HG03342 (cell line): Measurements from ENCODE around the gene NEK11.

Experiments
- ATAC-seq: cut with Tn5 transposase; IDR thresholded peaks from one replicate; pipeline ENCODE4 v1.9.1; 2021; ENCODE audit warnings: mild to moderate bottlenecking, moderate library complexity; ENCODE audit not compliant: unreplicated experiment

NEK11 gene

GRCh38 chr3:131026321-131027151 is at the start of gene NEK11, which contains the start of gene ASTE1:
Gene NEK11, plus strand, starts transcription at chr3:131026877. Its CDS starts 2,832 bp downstream, at chr3:131029709.
Gene ASTE1, minus strand, starts transcription at chr3:131026825. Its CDS starts 1,519 bp downstream, at chr3:131025306.
- ATAC-seq, result peak; percentile 98

GRCh38 chr3:130979117-130979516 is 47.6 kb upstream of the NEK11 start:
- ATAC-seq, result no peak

GRCh38 chr3:130981469-130981868 is 45.2 kb upstream of the NEK11 start:
- ATAC-seq, result no peak

- no peak for ATAC-seq
Measured at GRCh38 chr3:130990282-130990681, 36.4 kb upstream of the NEK11 start.

GRCh38 chr3:130991126-130991525 is 35.6 kb upstream of the NEK11 start:
- no peak for ATAC-seq

- ATAC-seq, result no peak
Measured at GRCh38 chr3:130992344-130992743, 34.3 kb upstream of the NEK11 start.

GRCh38 chr3:130997289-130997688 is 29.4 kb upstream of the NEK11 start:
- no peak for ATAC-seq

GRCh38 chr3:131001071-131001470 is 25.6 kb upstream of the NEK11 start:
- ATAC-seq, result no peak

GRCh38 chr3:131004603-131005002 is 22.1 kb upstream of the NEK11 start:
- ATAC-seq, result no peak

- ATAC-seq, result no peak
Measured at GRCh38 chr3:131007256-131007655, 19.4 kb upstream of the NEK11 start.

GRCh38 chr3:131007782-131008181 is 18.9 kb upstream of the NEK11 start:
- no peak for ATAC-seq

- ATAC-seq, result no peak
Measured at GRCh38 chr3:131008326-131008725, 18.4 kb upstream of the NEK11 start.

GRCh38 chr3:131009698-131010097 is 17.0 kb upstream of the NEK11 start:
- no peak for ATAC-seq

- ATAC-seq, result no peak
Measured at GRCh38 chr3:131018970-131019369, 7.7 kb upstream of the NEK11 start.

GRCh38 chr3:131020122-131020693 is 6.5 kb upstream of the NEK11 start:
- no peak for ATAC-seq

GRCh38 chr3:131025539-131025938 is 1.1 kb upstream of the NEK11 start:
- no peak for ATAC-seq

- no peak for ATAC-seq
Measured at GRCh38 chr3:131028844-131029243, 2.2 kb downstream of the NEK11 start.

- ATAC-seq, result no peak
Measured at GRCh38 chr3:131031660-131032059, 5.0 kb downstream of the NEK11 start.

GRCh38 chr3:131033480-131034080 is 6.9 kb downstream of the NEK11 start:
- peak; percentile 71 for ATAC-seq

- no peak for ATAC-seq
Measured at GRCh38 chr3:131036200-131036816, 9.6 kb downstream of the NEK11 start.

- ATAC-seq, result no peak
Measured at GRCh38 chr3:131036986-131037385, 10.3 kb downstream of the NEK11 start.
